HG03469 (cell line): ENCODE data around the gene TANGO6.
"Not testable (repeated sequence)": the region's sequence is repeated elsewhere in the genome, so short reads cannot be mapped to it uniquely, and the experiment has no call there.

Experiments
- ATAC-seq: cut with Tn5 transposase; IDR thresholded peaks from one replicate; pipeline ENCODE4 v1.9.1; 2021; ENCODE audit warnings: mild to moderate bottlenecking, moderate library complexity, moderate number of reproducible peaks; ENCODE audit not compliant: unreplicated experiment

The TANGO6 gene

DNA sequence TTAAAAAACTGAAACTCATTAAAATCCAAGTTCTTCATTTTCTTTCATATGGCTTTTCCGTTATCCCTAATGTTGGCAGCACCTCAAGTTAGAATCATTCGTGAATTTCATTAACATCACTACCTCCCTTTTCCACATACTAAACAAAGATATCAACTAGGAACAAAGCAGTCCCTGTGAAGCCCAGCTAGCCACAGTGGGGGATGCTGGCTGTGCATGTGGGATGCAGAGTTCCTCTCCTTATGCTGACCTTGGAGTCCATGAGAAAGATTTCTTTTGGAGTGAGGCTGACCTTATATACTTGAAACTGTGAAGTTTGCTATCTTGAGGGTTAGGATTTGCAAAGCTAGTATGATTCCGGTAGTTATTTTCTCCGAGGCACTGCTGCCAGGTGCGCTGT, 117.6 kb downstream of the TANGO6 start:
- no peak for ATAC-seq

DNA sequence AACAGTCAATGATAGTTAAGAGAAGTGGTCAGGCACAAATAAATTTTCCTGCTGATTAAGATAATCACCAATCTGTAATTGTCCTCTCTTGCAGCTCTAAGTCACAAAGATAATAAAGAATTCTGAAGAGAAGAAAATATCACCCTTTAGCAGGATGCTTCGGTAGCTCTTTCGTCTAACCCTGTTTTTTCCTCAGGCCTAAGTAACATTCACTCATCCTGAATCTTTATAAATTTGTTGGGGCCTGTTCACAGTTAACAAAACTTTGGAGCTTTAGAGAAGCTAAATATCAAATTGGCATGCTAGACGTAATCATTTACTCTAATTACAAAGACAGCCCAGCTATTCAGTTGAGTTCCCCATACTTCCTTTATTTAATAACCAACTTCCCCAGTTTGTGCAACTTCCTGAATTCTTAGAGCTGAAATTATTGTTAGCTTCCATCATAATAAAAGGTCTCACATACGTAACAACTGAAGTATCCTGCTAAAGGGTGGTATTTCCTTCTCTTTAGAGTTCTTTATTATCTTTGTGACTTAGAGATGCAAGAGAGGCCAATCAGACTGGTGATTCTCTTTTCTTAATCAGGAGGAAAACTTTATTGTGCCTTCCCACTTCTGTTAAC, 118.6 kb downstream of the TANGO6 start:
- no peak for ATAC-seq

DNA sequence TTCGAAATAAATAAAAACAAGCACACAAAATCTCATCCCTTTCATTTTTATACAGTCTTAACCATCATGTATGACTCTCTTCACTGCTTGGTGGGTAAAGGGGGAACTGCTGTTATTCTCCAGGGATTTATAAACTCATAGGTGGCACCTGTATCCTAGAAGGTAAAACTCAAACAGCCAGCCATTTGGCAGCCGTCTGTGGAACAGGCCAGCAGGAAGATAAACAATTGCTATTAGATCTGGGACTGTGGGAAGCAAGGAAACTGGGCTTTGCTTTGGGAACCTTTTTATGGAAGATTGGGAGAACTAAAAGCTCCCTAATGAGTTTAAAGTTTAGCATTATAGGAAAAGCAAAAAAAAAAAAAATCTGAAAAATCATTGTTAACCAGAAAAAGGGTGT, 126.0 kb downstream of the TANGO6 start:
- ATAC-seq = no peak

DNA sequence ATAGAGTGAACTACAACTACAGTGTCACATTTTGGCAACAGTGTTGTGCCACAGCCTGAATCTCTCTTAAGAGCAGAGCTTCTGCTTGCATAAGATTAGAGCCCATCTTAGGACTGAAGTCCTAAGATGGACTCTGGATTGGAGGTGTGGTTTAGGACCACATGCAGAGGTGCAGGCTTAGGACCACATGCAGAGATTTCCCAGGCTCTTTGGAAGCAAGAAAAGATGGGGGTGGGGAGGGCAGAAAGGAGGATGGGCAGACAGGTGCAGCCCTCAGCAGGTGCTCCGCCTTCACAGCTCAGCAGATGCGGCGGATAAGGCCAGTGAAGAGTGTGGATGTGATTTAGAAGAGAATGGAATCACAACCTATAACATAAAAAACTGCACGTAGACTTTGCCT, 128.7 kb downstream of the TANGO6 start:
- ATAC-seq = no peak

DNA sequence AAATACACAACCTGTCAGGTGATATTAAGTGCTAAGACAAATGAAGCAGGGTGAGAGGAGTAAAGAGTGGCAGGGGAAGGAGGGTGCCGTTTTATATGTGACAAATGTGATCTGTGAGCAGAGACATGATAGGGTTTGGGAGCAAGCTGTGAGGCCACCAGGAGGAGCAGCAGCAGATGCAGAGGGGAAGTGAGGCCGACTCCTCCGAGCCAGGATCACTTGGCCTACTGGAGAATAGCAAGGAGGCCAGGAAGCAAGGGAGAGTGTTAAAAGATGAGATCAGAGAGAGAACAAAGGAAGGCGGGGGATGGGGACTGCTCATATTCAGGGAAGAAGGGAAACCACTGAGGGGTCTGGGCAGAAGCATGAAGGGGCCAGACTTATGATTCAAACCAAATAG, 129.4 kb downstream of the TANGO6 start:
- ATAC-seq = no peak

DNA sequence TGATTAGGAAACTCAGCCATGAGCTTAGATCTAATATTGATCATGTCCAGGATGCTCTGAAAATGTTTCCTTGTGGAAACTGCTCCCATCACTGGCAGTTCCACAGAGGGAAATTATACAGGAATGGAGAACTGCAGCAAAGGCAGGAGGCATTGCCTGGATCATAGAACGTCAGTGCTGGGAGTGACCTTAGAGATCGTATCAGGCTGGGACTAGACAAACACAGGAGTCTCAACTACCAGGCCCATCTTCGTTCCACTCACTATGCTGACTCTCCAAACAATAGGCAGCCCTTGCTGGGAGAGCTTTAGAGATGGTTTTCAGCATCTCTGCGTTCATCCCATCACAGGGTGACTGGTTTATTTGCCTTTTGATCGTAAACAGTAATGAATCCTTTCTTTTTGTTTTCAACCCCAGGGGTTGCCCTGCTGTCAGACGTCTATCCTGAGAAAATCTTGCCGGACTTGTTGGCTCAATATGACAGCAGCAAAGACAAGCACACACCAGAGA, 130.3 kb downstream of the TANGO6 start:
- ATAC-seq = no peak

DNA sequence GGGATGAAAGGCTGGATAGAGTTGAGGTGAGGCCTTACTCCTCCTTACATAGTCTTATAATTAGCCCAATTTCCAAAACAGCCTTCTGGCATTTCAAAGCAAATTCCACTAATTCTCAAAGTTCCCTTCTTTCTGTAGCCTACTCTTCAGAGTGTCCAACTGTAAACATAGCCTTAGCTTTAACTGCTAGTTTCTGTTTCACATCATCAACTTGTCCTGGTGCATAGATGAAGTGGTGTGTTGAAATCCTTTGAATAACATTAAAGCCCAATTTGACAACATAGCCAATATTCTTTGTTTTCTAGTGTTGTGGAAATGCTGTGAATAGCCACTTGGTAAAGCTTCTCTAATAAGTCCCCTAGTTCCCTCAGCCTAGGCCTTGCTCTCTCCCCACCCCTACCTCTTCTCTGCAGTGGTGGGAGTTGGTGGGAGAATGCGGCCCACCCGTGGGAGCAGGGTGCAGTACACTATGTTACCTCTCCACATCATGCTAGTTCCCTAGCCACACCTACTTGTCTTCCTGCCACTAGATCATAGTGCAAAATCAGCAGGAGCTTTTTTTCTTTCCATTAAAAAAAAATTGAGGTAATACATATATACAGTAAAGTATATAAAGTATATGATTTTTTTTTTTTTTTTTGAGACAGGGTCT, 135.1 kb downstream of the TANGO6 start:
- ATAC-seq = no peak

DNA sequence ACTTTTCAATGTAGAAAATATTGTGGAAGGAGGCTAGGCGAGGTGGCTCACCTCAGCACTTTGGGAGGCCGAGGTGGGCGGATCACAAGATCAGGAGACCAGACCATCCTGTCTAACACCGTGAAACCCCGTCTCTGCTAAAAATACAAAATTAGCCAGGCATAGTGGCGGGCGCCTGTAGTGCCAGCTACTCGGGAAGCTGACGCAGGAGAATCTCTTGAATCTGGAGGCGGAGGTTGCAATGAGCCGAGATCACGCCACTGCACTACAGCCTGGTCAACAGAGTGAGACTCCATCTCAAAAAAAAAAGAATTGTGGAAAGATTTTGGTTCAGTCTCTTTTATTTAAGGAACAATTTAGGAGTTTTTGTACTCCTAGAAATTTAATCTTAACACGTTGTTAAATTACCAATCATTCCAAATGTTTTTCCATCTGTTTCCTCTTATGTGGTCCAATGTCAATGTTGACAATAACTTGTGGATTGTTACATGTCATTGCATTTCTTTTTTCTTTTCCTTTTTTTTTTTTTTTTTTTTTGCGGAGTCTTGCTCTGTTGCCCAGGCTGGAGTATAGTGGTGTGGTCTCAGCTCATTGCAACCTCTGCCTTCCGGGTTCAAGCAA, 137.5 kb downstream of the TANGO6 start:
- no peak for ATAC-seq

DNA sequence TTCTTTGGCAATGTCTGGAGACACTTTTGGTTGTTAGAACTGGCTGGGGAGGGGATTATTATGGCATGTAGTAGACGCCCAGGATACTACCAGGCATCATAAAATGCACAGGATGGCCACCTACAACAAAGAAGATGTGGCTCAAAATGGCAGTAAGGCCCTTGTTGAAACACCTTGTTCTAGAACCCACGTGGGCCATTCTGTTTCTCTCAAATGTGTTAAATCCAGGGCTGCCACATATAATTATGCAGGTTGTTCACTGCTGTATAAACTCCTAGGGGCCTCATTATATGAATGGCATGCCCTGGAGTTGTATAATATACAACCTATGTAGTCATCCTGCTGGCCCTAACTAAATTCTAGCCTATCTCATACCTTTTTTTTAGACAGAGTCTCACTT, 138.6 kb downstream of the TANGO6 start:
- ATAC-seq = no peak

DNA sequence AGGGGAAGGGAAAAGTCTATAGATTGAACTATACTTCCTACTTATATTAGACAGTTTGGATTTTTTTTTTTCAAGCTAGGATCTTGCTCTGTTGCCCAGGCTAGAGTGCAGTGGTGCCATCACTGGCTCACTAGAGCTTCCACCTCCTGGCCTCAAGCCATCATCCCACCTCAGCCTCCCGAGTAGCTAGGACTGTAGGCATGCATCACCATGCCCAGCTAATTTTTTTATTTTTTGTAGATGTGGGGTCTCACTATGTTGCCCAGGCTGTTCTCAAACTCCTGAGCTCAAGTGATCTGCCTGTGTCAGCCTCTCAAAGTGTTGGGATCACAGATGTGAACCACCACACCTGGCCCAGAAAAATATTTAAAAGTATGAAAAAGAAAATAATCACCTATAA, 141.1 kb downstream of the TANGO6 start:
- ATAC-seq = no peak

DNA sequence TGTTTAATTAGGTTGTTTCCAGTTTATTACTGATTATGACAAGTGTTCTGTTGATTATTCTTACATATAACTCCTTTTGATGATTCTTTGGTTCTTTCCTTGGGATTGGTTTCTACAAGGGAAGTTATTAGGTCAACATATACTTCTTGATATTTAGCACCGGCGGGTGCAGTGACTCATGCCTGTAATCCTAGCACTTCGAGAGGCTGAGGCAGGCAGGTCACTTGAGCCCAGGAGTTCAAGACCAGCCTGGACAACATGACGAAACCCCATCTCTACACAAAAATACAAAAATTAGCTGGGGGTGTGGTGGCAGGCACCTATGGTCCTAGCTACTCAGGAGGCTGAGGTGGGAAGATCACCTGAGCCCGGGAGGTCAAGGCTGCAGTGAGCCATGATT, 141.9 kb downstream of the TANGO6 start:
- ATAC-seq = no peak

DNA sequence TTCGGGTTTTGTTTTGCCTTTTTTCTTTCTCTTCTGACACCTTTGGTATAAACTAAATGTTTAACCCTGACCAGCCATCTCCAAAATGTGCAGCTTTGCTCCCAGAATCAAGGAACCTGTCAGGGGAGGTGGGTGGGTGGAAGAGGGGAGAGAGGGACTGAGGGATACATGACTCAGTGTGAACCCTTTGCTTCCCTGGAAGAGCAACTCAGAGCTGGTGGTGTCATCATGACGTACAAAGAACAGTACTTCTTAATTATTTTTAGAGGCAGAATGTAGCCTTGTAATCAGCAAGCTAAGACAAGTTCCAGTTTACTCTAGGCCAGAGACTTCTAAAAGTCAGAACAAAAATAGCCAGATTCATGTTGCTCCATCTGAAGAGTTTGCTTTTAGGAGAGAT, 142.5 kb downstream of the TANGO6 start:
- ATAC-seq = no peak

DNA sequence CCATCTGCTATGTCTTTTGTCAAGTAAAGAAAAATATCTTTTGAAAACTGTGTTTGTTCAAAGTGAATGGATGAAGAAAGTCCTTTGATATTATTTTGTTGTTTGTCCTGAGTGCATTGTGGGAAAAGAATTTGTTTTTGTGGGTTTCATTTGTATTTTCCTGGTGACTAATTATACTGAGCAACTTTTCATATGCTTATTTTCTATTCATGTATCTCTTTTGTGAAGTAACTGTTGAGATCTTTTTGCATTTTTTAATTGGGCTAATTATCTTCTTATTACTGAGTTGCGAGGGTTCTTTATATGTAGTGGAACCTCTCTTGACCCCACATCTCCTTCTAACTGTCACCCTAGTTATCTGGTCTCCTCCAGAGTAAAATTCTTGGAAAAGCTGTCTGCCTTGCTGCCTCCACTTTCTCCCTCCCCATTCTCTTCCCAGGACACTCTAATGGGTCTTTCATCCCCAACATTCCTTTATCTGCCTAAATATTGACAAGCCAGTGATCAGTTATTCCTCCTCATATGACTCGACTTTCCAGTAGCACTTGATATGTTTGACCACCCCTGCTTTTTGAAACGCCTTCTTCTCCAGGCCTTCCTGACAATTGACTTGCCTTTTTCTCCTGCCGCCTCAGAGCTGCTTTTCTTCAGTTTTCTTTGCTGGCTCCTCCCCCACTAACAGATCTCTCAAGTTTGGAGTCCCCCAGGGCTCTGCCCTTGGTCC, 144.6 kb downstream of the TANGO6 start:
- no peak for ATAC-seq

DNA sequence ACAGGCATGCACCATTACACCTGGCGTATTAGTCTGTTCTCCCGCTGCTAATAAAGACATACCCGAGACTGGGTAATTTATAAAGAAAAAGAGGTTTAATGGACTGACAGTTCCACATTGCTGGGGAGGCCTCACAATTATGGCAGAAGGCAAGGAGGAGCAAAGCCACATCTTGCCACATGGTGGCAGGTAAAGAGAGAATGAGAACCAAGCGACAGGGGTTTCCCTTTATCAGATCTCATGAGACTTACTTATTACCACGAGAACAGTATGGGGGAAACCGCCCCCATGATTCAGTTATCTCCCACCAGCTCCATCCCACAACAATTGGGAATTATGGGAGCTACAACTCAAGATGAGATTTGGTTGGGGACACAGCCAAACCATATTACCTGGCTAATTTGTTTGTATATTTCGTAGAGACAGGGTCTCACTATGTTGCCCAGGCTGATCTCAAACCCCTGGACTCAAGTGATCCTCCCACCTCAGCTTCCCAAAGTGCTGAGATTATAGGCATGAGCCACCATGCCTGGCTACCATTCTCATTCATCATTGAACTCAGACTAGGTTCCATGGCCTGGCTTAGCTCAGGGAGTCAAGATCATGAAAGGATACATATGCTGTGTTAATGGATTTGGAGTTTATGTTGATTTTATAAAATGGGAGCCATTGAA, 147.0 kb downstream of the TANGO6 start:
- not testable (repeated sequence) for ATAC-seq

DNA sequence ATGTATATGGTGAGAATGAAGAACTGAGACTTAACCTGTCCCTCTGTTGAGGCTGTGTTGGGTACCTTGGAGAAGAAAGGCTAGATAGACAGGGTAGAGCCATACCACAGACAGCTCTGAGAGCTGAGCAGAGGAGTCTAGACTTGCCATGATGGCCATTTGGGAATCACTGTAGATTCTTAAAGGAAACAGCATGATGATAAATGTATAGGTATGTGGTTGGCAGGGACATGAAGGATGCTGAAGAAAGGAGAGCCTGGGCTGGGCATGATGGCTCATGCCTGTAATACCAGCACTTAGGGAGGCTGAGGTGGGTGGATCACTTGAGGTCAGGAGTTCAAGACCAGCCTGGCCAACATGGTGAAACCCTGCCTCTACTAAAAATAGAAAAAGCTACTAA, 147.7 kb downstream of the TANGO6 start:
- ATAC-seq = no peak

DNA sequence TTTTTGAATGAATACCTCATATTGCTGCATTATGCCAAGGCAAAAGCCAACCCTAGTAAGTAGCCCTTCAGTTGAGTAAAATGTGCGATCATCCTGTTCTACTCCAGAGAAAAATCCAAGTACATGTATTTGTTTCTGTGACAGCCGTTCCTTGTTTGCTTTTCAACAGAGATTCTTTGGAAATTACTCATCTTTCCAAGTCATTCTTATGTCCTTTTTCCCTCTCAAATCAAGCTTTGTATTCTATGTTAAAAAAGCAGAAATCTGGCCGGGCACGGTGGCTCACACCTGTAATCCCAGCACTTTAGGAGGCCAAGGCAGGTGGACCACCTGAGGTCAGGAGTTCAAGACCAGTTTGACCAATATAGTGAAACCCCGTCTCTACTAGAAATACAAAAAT, 149.2 kb downstream of the TANGO6 start:
- ATAC-seq = no peak

DNA sequence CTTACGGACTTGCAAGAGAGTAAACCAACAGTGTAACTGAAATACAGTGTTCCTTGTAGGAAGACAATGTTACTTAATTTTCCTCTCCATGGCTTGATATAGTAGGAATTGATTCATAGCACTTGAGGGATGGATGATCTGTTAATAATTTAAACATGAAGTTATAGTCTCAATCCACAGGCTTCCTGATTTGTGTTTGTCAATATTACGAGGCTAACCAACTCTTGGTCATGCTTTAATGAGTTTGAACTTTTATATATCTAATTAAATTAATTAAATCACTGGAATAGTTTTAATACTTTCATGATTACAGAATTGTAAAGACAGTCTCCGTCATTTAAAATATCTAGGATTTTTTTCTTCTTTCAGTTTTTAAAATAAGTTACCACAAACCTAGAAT, 150.1 kb downstream of the TANGO6 start:
- ATAC-seq = no peak

DNA sequence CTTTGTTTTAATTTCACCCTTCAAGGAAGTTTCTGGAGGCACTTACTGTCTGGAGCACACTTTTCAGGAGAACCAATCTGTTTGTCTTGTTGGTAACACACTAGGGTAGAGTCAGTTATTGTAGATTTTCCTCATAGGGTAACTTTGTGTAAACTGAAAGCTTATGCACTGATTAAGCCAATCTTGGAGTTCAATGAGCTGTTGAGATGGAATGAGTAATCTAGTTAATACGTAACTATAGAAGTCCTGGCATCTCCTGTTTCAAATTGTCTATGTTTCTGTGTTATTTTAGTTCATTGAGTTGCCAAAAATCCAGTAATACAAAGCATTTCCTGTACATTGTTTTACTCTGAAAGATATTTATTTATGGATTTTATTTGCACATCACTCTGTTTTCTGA, 150.6 kb downstream of the TANGO6 start:
- ATAC-seq = no peak

DNA sequence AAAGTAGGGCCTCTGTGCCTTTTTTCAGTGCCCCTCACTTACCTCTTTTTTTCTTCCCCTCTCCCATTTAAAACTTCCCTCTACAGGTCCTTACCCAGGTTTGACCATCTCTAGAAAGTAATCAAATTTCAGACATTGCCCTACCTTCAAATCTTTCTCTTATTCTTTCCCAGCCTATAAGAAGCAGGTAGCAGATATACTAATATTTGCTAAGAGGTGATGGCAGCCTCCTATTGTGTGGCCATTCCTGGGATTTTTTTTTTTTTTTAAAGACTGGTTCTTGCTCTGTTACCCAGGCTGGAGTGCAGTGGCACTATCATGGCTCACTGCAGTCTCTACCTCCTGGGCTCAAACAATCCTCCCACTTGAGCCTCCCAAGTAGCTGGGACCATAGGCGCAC, 151.0 kb downstream of the TANGO6 start:
- ATAC-seq = no peak

DNA sequence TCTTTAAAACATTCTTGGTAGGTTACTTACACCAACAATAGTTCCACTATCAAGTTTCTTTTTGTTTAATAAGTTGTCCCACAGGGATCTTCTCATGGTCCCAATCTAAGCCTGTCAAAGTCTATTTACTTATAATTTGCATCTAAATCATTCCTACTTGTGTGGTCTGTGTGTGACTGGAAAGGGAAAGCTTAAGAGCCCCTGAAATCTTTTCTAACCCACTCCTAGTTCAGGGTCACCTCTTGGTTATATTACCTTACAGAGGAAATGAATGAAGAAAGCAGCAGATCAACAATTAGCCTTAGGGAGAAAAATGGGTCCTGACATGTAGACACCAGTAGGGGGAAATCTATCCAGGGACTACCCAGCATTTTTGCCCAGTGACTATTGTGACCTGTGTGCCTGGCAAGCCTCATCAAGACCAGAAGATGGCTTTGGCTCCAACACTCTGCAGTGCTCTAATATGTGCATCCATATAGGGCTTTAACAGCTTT, 151.7 kb downstream of the TANGO6 start:
- ATAC-seq = no peak

DNA sequence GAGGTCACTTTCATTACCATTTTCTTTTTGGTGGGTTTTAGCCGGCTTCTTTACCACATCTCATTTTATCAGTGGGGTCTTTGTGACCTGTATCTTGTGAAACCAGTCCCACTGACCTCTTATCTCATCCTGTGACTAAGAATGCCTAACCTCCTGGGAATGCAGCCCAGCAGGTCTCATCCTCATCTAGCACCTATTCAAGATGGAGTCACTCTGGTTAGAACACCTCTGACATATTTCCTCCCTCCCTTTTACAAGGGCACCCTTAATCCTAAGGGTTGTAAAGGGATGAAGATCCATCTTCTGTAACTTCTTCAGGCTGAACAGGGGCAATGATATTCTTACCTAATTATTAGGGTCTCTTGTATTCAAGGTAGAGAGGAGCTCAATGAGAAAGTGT, 154.2 kb downstream of the TANGO6 start:
- ATAC-seq = no peak
